Activated CD4-positive, alpha-beta T cell treated with anti-CD3 and anti-CD28 coated beads for 36 hours (primary cell): ENCODE data around the gene GPRIN1. TPM values are rescaled to one million over a fixed set of nuclear protein-coding genes. Genes with fewer than 3 reads are reported as not detected.

Experiments used
- ATAC-seq: fragments of 200-7000 bp; cut with Tn5 transposase; one replicate; pipeline ENCODE4 v1.10.0; 2021; ENCODE audit warnings: mild to moderate bottlenecking, moderate library complexity
- CTCF ChIA-PET: fragments of 350-600 bp; sonication (Branson Sonifier 250); formaldehyde crosslinking; loops from one replicate; lab custom pipeline; 2021; ENCODE audit warnings: antibody characterized with exemption; lab: Charles Lee
- POLR2A ChIA-PET: fragments of 350-600 bp; sonication (Branson Sonifier 250); formaldehyde crosslinking; loops from one replicate; lab custom pipeline; 2021; ENCODE audit warnings: antibody characterized with exemption, inconsistent platforms; lab: Charles Lee
- DNase-seq: peaks from one replicate; pipeline ENCODE4 v3.0.0-alpha.2; 2020
- H3K27ac Mint-ChIP-seq: one replicate; pipeline ENCODE4 v1.8.0; 2021; ENCODE audit warnings: mixed read lengths
- H3K27me3 Mint-ChIP-seq: one replicate; pipeline ENCODE4 v1.8.0; 2021; ENCODE audit warnings: mixed read lengths
- H3K36me3 Mint-ChIP-seq: one replicate; pipeline ENCODE4 v1.8.0; 2021; ENCODE audit warnings: low read depth, mixed read lengths
- H3K4me1 Mint-ChIP-seq: one replicate; pipeline ENCODE4 v1.8.0; 2021; ENCODE audit warnings: mixed read lengths
- H3K4me3 Mint-ChIP-seq: one replicate; pipeline ENCODE4 v1.8.0; 2021; ENCODE audit warnings: mild to moderate bottlenecking, moderate library complexity, mixed read lengths
- H3K9me3 Mint-ChIP-seq: one replicate; pipeline ENCODE4 v1.8.0; 2021; ENCODE audit warnings: low read depth, mixed read lengths
- intact Hi-C, 2 experiments: fragments of 100-400 bp; cut with DNase I in 1 of 2; cut with micrococcal nuclease in 1 of 2; formaldehyde crosslinking; loops; one replicate each; pipeline versions ENCODE4 v1.14.2 to v1.15.1; 2022 to 2024; cut with DNase I, micrococcal nuclease
- total RNA-seq, 2 experiments: library from RNA; stranded (reverse); gene quantifications; one replicate each; pipeline ENCODE4 v1.2.3, GENCODE V29; 2021

GPRIN1 gene
- total RNA-seq, 2 experiments from 2014 or later = 3.8 to 4.1 TPM

DNA sequence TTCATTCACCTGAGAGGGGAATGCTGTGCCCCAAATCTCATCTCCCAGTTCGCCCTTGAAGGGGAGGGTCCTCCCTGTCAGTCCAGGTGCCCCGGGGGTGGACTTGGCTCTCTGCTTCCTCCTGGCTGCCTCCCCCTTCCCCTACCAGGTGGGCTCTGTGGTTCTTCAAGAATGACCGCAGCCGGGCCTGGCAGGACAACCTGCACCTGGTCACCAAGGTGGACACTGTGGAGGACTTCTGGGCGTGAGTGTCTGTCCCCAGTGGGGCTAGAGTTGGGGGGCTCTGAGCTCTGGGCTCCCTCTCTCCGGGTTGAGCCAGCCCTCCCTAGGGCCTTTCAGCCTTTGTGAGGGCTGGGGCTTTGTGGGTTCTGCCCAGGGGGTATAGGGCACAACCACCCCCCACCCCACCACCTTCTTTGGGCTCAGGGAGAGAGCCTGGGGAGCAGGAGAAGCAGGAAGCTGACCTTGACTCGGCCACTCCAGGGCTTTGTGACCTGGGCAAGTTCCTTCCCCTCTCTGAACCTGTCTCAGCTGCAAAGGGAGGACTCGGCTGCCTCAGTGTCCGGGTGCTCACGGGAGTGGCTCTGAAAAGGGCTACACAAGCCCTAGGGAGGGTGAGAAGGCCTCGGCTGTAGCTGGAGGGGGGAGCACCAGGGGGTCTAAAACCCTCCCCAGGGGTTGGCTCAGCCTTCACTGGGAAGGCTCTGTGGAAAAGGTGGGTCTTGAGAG, 33.7 kb upstream of the GPRIN1 start:
- Mint-ChIP-seq H3K27ac (no peak overlapping the region), H3K4me1 (peaks cover 18% of the 10 kb centered on the region), H3K36me3 (no peaks in the 10 kb centered on the region), H3K4me3 (no peak overlapping the region), H3K27me3 (no peaks in the 10 kb centered on the region), H3K9me3 (no peaks in the 10 kb centered on the region)
- ChIA-PET CTCF (interaction anchor here (0.5 kb wide), 1 partner anchor 13 kb away, joined by 4 read pairs; the partner anchor contains the start of genes EIF4E1B and SNCB), POLR2A (interaction anchor here (0.6 kb wide), 2 partner anchors 102 to 214 kb away, joined by 3 read pairs; no protein-coding TSS in a partner anchor)
- no peak for DNase-seq
- no peak for ATAC-seq
- intact Hi-C loops = no loop called here

GRCh38 chr5:176642675-176643490, 32.9 kb upstream of the GPRIN1 start:
- Mint-ChIP-seq H3K4me3 (no peak overlapping the region), H3K27ac (no peak overlapping the region), H3K36me3 (no peaks in the 10 kb centered on the region), H3K4me1 (peaks cover 11% of the 10 kb centered on the region), H3K27me3 (no peaks in the 10 kb centered on the region), H3K9me3 (no peaks in the 10 kb centered on the region)
- ChIA-PET POLR2A (interaction anchor here (0.5 to 0.6 kb wide), 2 partner anchors 89 to 101 kb away, joined by 3 read pairs; no protein-coding TSS in a partner anchor), CTCF (no interaction called here)
- no peak for ATAC-seq
- intact Hi-C loops = no loop called here
- no peak for DNase-seq

- H3K9me3 Mint-ChIP-seq = no peaks in the 10 kb centered on the region
- intact Hi-C loops = no loop called here
- H3K4me3 Mint-ChIP-seq = no peak overlapping the region
- H3K4me1 Mint-ChIP-seq = no peaks in the 10 kb centered on the region
- ChIA-PET POLR2A (no interaction called here), CTCF (no interaction called here)
- no peak overlapping the region for H3K27ac Mint-ChIP-seq
- no peaks in the 10 kb centered on the region for H3K36me3 Mint-ChIP-seq
- DNase-seq (no peak), ATAC-seq (no peak)
- peaks cover 4% of the 10 kb centered on the region for H3K27me3 Mint-ChIP-seq
Observed at GRCh38 chr5:176640616-176641015, 30.7 kb upstream of the GPRIN1 start.

- Mint-ChIP-seq H3K36me3 (no peaks in the 10 kb centered on the region), H3K9me3 (no peaks in the 10 kb centered on the region), H3K27ac (no peak overlapping the region), H3K27me3 (peaks cover 10% of the 10 kb centered on the region), H3K4me1 (no peaks in the 10 kb centered on the region), H3K4me3 (no peak overlapping the region)
- CTCF ChIA-PET = no interaction called here
- POLR2A ChIA-PET = no interaction called here
- DNase-seq (no peak), ATAC-seq (no peak)
- intact Hi-C loops = no loop called here
Observed at GRCh38 chr5:176639981-176640380, 30.0 kb upstream of the GPRIN1 start.

- Mint-ChIP-seq H3K27me3 (peaks cover 14% of the 10 kb centered on the region), H3K4me1 (no peaks in the 10 kb centered on the region), H3K4me3 (no peak overlapping the region), H3K27ac (no peak overlapping the region), H3K36me3 (no peaks in the 10 kb centered on the region), H3K9me3 (no peaks in the 10 kb centered on the region)
- intact Hi-C loops = no loop called here
- ATAC-seq (no peak), DNase-seq (no peak)
- CTCF ChIA-PET = no interaction called here
- POLR2A ChIA-PET = no interaction called here
Observed at GRCh38 chr5:176639208-176639607, 29.3 kb upstream of the GPRIN1 start.

DNA sequence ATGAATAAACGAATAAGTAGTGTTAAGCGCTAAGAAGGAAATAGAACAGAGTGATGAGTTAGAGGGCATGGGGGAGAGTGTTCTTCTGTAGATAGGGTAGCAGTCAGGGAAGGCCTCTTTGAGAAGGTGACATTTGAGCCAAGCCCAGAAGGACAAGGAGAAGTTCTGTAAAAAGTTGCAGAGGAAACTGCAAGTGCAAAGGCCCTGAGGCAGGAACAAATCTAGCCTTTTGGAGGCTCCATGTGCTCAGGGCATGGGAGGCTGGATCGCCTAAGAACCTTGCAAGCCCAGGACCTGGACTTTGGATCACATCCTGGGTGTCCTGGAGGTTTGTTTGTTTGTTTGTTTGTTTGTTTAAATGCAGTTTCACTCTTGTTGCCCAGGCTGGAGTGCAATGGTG, 28.5 kb upstream of the GPRIN1 start:
- Mint-ChIP-seq H3K36me3 (no peaks in the 10 kb centered on the region), H3K27me3 (peaks cover 22% of the 10 kb centered on the region), H3K4me1 (peaks cover 2% of the 10 kb centered on the region), H3K4me3 (no peak overlapping the region), H3K27ac (no peak overlapping the region), H3K9me3 (no peaks in the 10 kb centered on the region)
- CTCF ChIA-PET = interaction anchor here (0.7 kb wide), 1 partner anchor 91 kb away, joined by 3 read pairs; no protein-coding TSS in a partner anchor
- DNase-seq (no peak), ATAC-seq (no peak)
- intact Hi-C loops = no loop called here
- POLR2A ChIA-PET = no interaction called here

- ChIA-PET POLR2A (no interaction called here), CTCF (no interaction called here)
- H3K4me3 Mint-ChIP-seq = no peak overlapping the region
- no peaks in the 10 kb centered on the region for H3K36me3 Mint-ChIP-seq
- H3K27ac Mint-ChIP-seq = no peak overlapping the region
- no peak for ATAC-seq
- no peaks in the 10 kb centered on the region for H3K9me3 Mint-ChIP-seq
- DNase-seq = no peak
- peaks cover 2% of the 10 kb centered on the region for H3K4me1 Mint-ChIP-seq
- intact Hi-C loops = no loop called here
- H3K27me3 Mint-ChIP-seq = peaks cover 26% of the 10 kb centered on the region
Observed at GRCh38 chr5:176637556-176637955, 27.6 kb upstream of the GPRIN1 start.

GRCh38 chr5:176636426-176636825, 26.5 kb upstream of the GPRIN1 start:
- Mint-ChIP-seq H3K4me3 (no peak overlapping the region), H3K36me3 (no peaks in the 10 kb centered on the region), H3K27me3 (peaks cover 36% of the 10 kb centered on the region), H3K9me3 (no peaks in the 10 kb centered on the region), H3K27ac (no peak overlapping the region), H3K4me1 (peaks cover 2% of the 10 kb centered on the region)
- DNase-seq (no peak), ATAC-seq (no peak)
- ChIA-PET CTCF (no interaction called here), POLR2A (no interaction called here)
- intact Hi-C loops = no loop called here

- no peak for ATAC-seq
- H3K4me1 Mint-ChIP-seq = peaks cover 9% of the 10 kb centered on the region
- POLR2A ChIA-PET = no interaction called here
- H3K27me3 Mint-ChIP-seq = peaks cover 49% of the 10 kb centered on the region
- no peaks in the 10 kb centered on the region for H3K9me3 Mint-ChIP-seq
- CTCF ChIA-PET = interaction anchor here (0.7 kb wide), 1 partner anchor 24 kb away, joined by 3 read pairs; no protein-coding TSS in a partner anchor
- H3K27ac Mint-ChIP-seq = no peak overlapping the region
- H3K4me3 Mint-ChIP-seq = no peak overlapping the region
- no peaks in the 10 kb centered on the region for H3K36me3 Mint-ChIP-seq
- intact Hi-C loops = no loop called here
- DNase-seq = no peak
Observed at GRCh38 chr5:176633598-176633997, 23.6 kb upstream of the GPRIN1 start.

DNA sequence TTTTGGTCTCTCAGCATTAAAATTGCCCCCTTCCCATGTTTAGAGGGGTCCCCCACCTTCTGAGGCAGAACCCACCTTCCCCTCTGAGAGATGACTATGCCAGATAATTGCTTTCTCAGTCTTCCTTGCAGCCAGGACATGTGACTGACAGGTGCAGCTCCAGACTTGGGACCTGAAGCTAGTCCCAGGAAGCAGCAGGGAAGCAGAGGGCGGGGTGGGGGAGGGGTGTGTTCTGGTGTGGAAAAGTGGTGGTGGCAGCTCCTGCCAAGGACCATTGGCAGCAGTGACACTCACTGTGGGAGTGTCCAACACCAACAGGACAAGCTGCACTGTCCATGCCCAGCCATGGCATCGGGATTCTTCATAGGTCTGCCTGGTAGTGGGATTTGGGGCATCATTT, 22.8 kb upstream of the GPRIN1 start:
- H3K36me3 Mint-ChIP-seq = no peaks in the 10 kb centered on the region
- H3K27me3 Mint-ChIP-seq = peaks cover 50% of the 10 kb centered on the region
- ChIA-PET POLR2A (no interaction called here), CTCF (no interaction called here)
- DNase-seq (no peak), ATAC-seq (no peak)
- H3K4me1 Mint-ChIP-seq = peaks cover 9% of the 10 kb centered on the region
- no peak overlapping the region for H3K27ac Mint-ChIP-seq
- H3K4me3 Mint-ChIP-seq = no peak overlapping the region
- H3K9me3 Mint-ChIP-seq = no peaks in the 10 kb centered on the region
- intact Hi-C loops = no loop called here

GRCh38 chr5:176631383-176632200, 21.6 kb upstream of the GPRIN1 start:
- Mint-ChIP-seq H3K4me3 (no peak overlapping the region), H3K36me3 (no peaks in the 10 kb centered on the region), H3K27me3 (peaks cover 53% of the 10 kb centered on the region), H3K27ac (no peak overlapping the region), H3K4me1 (peaks cover 9% of the 10 kb centered on the region), H3K9me3 (no peaks in the 10 kb centered on the region)
- ATAC-seq = no peak
- DNase-seq = no peak
- ChIA-PET POLR2A (no interaction called here), CTCF (interaction anchor here (0.6 to 2.1 kb wide), 3 partner anchors 13 to 94 kb away, joined by 3 to 9 read pairs (median 3); no protein-coding TSS in a partner anchor)
- intact Hi-C loops = no loop called here
